Neuronal stem cell (in vitro differentiated cells): ENCODE measurements around the gene RNF44.

Experiments
- DNase-seq: peaks from one replicate; pipeline ENCODE4 v3.0.0-alpha.2; 2013; ENCODE audit warnings: low spot score
- H2AFZ ChIP-seq: one replicate; pipeline ENCODE4 v1.6.1; 2013; ENCODE audit warnings: mild to moderate bottlenecking, low read length, inconsistent platforms
- H2AK5ac ChIP-seq: 2 replicates; pipeline ENCODE4 v1.6.1; 2013; ENCODE audit warnings: low read depth, mild to moderate bottlenecking, inconsistent platforms, low read length, moderate library complexity, mixed read lengths
- H2BK120ac ChIP-seq: 2 replicates; pipeline ENCODE4 v1.6.1; 2013; ENCODE audit warnings: low read depth, mild to moderate bottlenecking, inconsistent platforms, low read length, moderate library complexity, mixed read lengths
- H2BK12ac ChIP-seq: one replicate; pipeline ENCODE4 v1.6.1; 2013; ENCODE audit warnings: low read length, inconsistent platforms
- H2BK15ac ChIP-seq: 2 replicates; pipeline ENCODE4 v1.6.1; 2013; ENCODE audit warnings: mild to moderate bottlenecking, low read length, inconsistent platforms, mixed read lengths
- H2BK5ac ChIP-seq: one replicate; pipeline ENCODE4 v1.6.1; 2013; ENCODE audit warnings: inconsistent platforms, mild to moderate bottlenecking, low read length, moderate library complexity
- H3K14ac ChIP-seq: one replicate; pipeline ENCODE4 v1.6.1; 2013; ENCODE audit warnings: low read length, inconsistent platforms
- H3K18ac ChIP-seq: 2 replicates; pipeline ENCODE4 v1.6.1; 2013; ENCODE audit warnings: low read length, inconsistent platforms
- H3K23ac ChIP-seq: 2 replicates; pipeline ENCODE4 v1.6.1; 2013; ENCODE audit warnings: low read depth, mild to moderate bottlenecking, mixed read lengths, low read length, inconsistent platforms; ENCODE audit not compliant: poor library complexity
- H3K27ac ChIP-seq: replicated peaks from 3 replicates; pipeline ENCODE4 v1.5.1; 2013; ENCODE audit warnings: low read length, inconsistent platforms
- H3K27me3 ChIP-seq, 3 experiments: 2 replicates each; pipeline ENCODE4 v1.6.1; 2013; ENCODE audit warnings: low read length in 3 of 3, mild to moderate bottlenecking in 2 of 3, inconsistent platforms in 1 of 3, low read depth in 1 of 3, mixed read lengths in 1 of 3, moderate library complexity in 1 of 3; ENCODE audit not compliant: control insufficient read depth in 3 of 3, insufficient read depth in 3 of 3
- H3K36me3 ChIP-seq, 2 donors: replicated peaks in 1 of 2; 2 replicates each; pipeline ENCODE4 v1.6.1; 2013; ENCODE audit warnings: low read length in 2 of 2; ENCODE audit not compliant: control insufficient read depth in 2 of 2, insufficient read depth in 2 of 2
- H3K4ac ChIP-seq: 2 replicates; pipeline ENCODE4 v1.6.1; 2013; ENCODE audit warnings: inconsistent platforms, mild to moderate bottlenecking, low read length, moderate library complexity
- H3K4me1 ChIP-seq, 2 donors: 1 replicate in 1 of 2; 2 replicates in 1 of 2; pipeline ENCODE4 v1.6.1; 2013; ENCODE audit warnings: low read length in 2 of 2, low read depth in 1 of 2; ENCODE audit not compliant: control insufficient read depth in 2 of 2, insufficient read depth in 1 of 2
- H3K4me2 ChIP-seq: one replicate; pipeline ENCODE4 v1.6.1; 2013; ENCODE audit warnings: mild to moderate bottlenecking, low read length, inconsistent platforms; ENCODE audit not compliant: insufficient read depth, poor library complexity, severe bottlenecking
- H3K4me3 ChIP-seq, 2 donors: 2 replicates each; pipeline ENCODE4 v1.5.1; 2013; ENCODE audit warnings: low read length in 2 of 2, mild to moderate bottlenecking in 2 of 2, inconsistent platforms in 1 of 2, moderate library complexity in 1 of 2
- H3K79me1 ChIP-seq: one replicate; pipeline ENCODE4 v1.6.1; 2013; ENCODE audit warnings: low read depth, mild to moderate bottlenecking, inconsistent platforms, low read length, moderate library complexity
- H3K9ac ChIP-seq: one replicate; pipeline ENCODE4 v1.6.1; 2013; ENCODE audit warnings: mild to moderate bottlenecking, low read depth, low read length, inconsistent platforms; ENCODE audit not compliant: poor library complexity
- H3K9me3 ChIP-seq, 2 donors: replicated peaks in 1 of 2; 2 replicates each; pipeline versions ENCODE3 to v1.6.1; 2013; ENCODE audit warnings: low read length in 2 of 2, mild to moderate bottlenecking in 2 of 2, inconsistent platforms in 1 of 2, low read depth in 1 of 2, mixed read lengths in 1 of 2, moderate library complexity in 1 of 2; ENCODE audit not compliant: control insufficient read depth in 2 of 2, insufficient read depth in 1 of 2
- H4K8ac ChIP-seq: one replicate; pipeline ENCODE4 v1.6.1; 2013; ENCODE audit warnings: low read depth, mild to moderate bottlenecking, inconsistent platforms, low read length, moderate library complexity
- H4K91ac ChIP-seq: one replicate; pipeline ENCODE4 v1.6.1; 2013; ENCODE audit warnings: low read length, low read depth, mild to moderate bottlenecking, inconsistent platforms; ENCODE audit not compliant: poor library complexity
- WGBS, 2 donors: extraction: QIAGEN DNeasy Blood & Tissue Kit; methylation state at CpG; one replicate each; pipeline ENCODE4 v1.1.7; 2013; ENCODE audit warnings: missing lambda C conversion rate in 2 of 2, mixed read lengths in 1 of 2; ENCODE audit not compliant: insufficient read length in 2 of 2, insufficient replicate concordance in 1 of 2; ENCODE audit errors: extremely low coverage in 2 of 2; 5-methylcytosine and 5-hydroxymethylcytosine counted together

The RNF44 gene

DNA sequence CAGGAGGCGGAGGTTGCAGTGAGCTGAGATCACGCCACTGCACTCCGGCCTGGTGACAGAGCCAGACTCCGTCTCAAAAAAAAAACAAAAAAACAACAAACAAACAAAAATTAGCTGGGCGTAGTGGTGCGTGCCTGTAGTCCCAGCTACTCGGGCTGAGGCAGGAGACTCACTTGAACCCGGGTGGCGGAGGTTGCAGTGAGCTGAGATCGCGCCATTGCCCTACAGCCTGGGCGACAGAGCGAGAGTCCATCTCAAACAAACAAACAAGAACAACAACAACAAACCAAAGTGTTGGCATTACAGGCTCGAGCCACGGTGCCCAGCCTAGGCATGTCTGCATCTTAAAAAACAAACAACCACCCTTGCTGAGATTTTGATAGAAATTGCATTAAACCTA, 12.2 kb downstream of the RNF44 start:
- H4K91ac ChIP-seq: no peak overlapping the region
- H3K9me3 ChIP-seq: no peaks in the 10 kb centered on the region
- H3K27ac ChIP-seq: no peak overlapping the region
- no peak overlapping the region for H3K23ac ChIP-seq
- no peak overlapping the region for H3K4me3 ChIP-seq
- no peak overlapping the region for H3K18ac ChIP-seq
- H3K79me1 ChIP-seq: peaks cover 10% of the 10 kb centered on the region
- H3K36me3 ChIP-seq: peaks cover 26 to 41% of the 10 kb centered on the region in 2 donors
- H3K4ac ChIP-seq: no peak overlapping the region
- H2BK12ac ChIP-seq: no peak overlapping the region
- peaks cover 0 to 3% of the 10 kb centered on the region in 2 donors for H3K4me1 ChIP-seq
- DNase-seq: no peak
- H3K4me2 ChIP-seq: no peak overlapping the region
- no peaks in the 10 kb centered on the region for H3K27me3 ChIP-seq
- no peak overlapping the region for H2AFZ ChIP-seq
- H2BK15ac ChIP-seq: no peak overlapping the region
- no peak overlapping the region for H3K14ac ChIP-seq
- no peak overlapping the region for H3K9ac ChIP-seq
- H2BK5ac ChIP-seq: no peak overlapping the region
- H2BK120ac ChIP-seq: no peak overlapping the region
- H4K8ac ChIP-seq: no peak overlapping the region
- H2AK5ac ChIP-seq: no peak overlapping the region
- no CpG with 5 or more reads among the region's 15 CpGs for WGBS, 2 donors

DNA sequence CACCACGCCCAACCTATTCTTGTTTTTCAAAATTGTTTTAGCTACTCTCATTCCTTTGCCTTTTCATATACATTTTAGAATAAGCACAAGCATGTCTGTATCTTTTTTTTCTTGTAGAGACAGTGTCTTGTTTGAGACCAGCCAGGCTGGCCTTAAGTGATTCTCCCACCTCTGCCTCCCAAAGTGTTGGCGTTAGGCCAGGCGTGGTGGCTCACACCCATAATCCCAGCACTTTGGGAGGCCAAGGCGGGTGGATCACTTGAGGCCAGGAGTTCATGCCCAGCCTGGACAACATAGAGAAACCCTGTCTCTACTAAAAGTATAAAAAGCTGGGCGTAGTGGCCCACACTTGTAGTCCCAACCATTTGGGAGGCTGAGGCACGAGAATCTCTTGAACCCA, 13.1 kb downstream of the RNF44 start:
- DNase-seq: no peak
- Histone ChIP-seq H3K4me1 (peaks cover 0 to 3% of the 10 kb centered on the region in 2 donors), H3K18ac (no peak overlapping the region), H3K27ac (no peak overlapping the region), H4K8ac (no peak overlapping the region), H3K36me3 (peaks cover 19 to 33% of the 10 kb centered on the region in 2 donors), H2BK120ac (no peak overlapping the region), H3K4me3 (no peak overlapping the region), H3K9ac (no peak overlapping the region), H4K91ac (no peak overlapping the region), H2BK15ac (no peak overlapping the region), H2AFZ (no peak overlapping the region), H3K27me3 (no peaks in the 10 kb centered on the region), H3K4ac (no peak overlapping the region), H3K79me1 (peaks cover 7% of the 10 kb centered on the region), H3K14ac (no peak overlapping the region), H3K4me2 (no peak overlapping the region), H2AK5ac (no peak overlapping the region), H3K9me3 (no peaks in the 10 kb centered on the region), H2BK5ac (no peak overlapping the region), H3K23ac (no peak overlapping the region), H2BK12ac (no peak overlapping the region)
- no CpG with 5 or more reads among the region's 6 CpGs for WGBS, 2 donors

DNA sequence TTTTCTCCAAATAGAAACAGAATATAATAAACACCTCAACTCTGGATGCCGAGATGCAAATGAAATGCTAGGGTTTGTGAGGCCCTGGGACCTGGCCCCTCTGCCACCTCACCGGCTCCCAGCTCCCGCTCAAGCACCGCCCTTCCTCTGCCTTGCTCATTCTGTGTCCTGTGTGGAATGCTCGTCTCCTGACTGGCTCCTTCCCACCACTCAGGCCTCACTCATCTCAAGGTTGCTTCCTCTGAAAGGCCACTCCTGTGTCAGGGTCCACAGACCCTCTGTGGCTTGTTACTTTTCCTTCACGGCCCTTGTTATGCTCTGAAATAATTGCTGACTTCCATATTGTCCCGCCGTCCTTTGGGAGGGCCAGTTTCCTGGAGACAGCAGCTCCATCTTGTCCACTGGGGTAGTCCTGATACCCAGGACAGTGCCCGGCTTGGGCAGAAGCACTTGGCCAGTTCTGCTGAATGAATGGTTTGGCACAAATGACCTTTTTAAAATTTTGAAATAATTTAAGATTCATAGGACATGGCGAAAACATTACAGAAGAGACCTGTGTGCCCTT, 15.4 kb downstream of the RNF44 start:
- no peak overlapping the region for H3K9ac ChIP-seq
- no peak overlapping the region for H2BK120ac ChIP-seq
- H3K9me3 ChIP-seq: no peaks in the 10 kb centered on the region
- peak overlapping the region; percentile 77 for H2AFZ ChIP-seq
- H3K27ac ChIP-seq: no peak overlapping the region
- H2AK5ac ChIP-seq: no peak overlapping the region
- H3K4me3 ChIP-seq: no peak overlapping the region
- no peaks in the 10 kb centered on the region for H3K27me3 ChIP-seq
- no peak overlapping the region for H3K4me2 ChIP-seq
- H3K23ac ChIP-seq: no peak overlapping the region
- H3K4me1 ChIP-seq: peaks cover 0 to 3% of the 10 kb centered on the region in 2 donors
- no peak overlapping the region for H3K18ac ChIP-seq
- H3K4ac ChIP-seq: no peak overlapping the region
- H3K36me3 ChIP-seq: peaks cover 0 to 12% of the 10 kb centered on the region in 2 donors
- H2BK12ac ChIP-seq: no peak overlapping the region
- no peak for DNase-seq
- no CpG with 5 or more reads among the region's 10 CpGs for WGBS, 2 donors
- no peak overlapping the region for H3K14ac ChIP-seq
- H4K8ac ChIP-seq: no peak overlapping the region
- H4K91ac ChIP-seq: no peak overlapping the region
- H2BK15ac ChIP-seq: no peak overlapping the region
- H2BK5ac ChIP-seq: no peak overlapping the region
- no peaks in the 10 kb centered on the region for H3K79me1 ChIP-seq

DNA sequence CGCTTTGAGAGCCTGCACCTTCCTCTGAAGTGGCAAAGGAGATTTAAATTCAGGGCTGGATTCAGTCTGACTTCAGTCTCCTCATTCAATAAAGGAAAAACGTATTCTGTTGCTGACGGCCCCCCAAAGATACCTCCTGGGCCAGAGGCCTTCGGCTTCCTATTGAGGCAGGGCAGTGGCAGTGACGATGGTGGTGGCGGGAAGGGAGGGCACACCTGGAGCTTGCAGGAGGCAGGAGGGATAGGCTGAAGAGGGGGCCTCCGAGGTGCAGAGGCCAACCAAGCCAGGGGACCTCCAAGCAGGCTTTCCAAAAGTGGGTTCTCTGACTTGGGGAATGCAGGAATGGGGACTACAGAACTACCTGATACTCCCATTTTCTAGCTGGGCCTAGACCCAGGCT, 15.9 kb downstream of the RNF44 start:
- Histone ChIP-seq H2AK5ac (no peak overlapping the region), H2BK120ac (no peak overlapping the region), H2BK12ac (no peak overlapping the region), H3K4me3 (no peak overlapping the region), H3K4ac (no peak overlapping the region), H3K14ac (no peak overlapping the region), H3K27ac (no peak overlapping the region), H3K9ac (no peak overlapping the region), H4K91ac (no peak overlapping the region), H3K79me1 (no peaks in the 10 kb centered on the region), H3K36me3 (peaks cover 0 to 7% of the 10 kb centered on the region in 2 donors), H2BK15ac (no peak overlapping the region), H3K27me3 (no peaks in the 10 kb centered on the region), H3K23ac (no peak overlapping the region), H3K4me2 (no peak overlapping the region), H3K18ac (no peak overlapping the region), H3K9me3 (no peaks in the 10 kb centered on the region), H2BK5ac (no peak overlapping the region), H2AFZ (peak overlapping the region; percentile 77), H3K4me1 (peaks cover 0 to 3% of the 10 kb centered on the region in 2 donors), H4K8ac (no peak overlapping the region)
- WGBS, 2 donors: no CpG with 5 or more reads among the region's 7 CpGs
- no peak for DNase-seq
